Hair follicle dermal papilla cell (primary cell): ENCODE data around the gene MRPS15. TPM values are rescaled to one million over a fixed set of nuclear protein-coding genes. Genes with fewer than 3 reads are reported as not detected.

Experiments used
- small RNA-seq: library from RNA; depleted of rRNA; stranded (forward); fragments of <200 nt; gene quantifications from one replicate; pipeline ENCODE3, GENCODE V24; 2012
- total RNA-seq: library from RNA; depleted of rRNA; stranded (reverse); fragments of >200 nt; gene quantifications from 2 replicates; pipeline ENCODE4 v1.2.3, GENCODE V29; 2012

Gene MRPS15
- total RNA-seq: 44.2 and 47.9 TPM in 2 replicates

DNA sequence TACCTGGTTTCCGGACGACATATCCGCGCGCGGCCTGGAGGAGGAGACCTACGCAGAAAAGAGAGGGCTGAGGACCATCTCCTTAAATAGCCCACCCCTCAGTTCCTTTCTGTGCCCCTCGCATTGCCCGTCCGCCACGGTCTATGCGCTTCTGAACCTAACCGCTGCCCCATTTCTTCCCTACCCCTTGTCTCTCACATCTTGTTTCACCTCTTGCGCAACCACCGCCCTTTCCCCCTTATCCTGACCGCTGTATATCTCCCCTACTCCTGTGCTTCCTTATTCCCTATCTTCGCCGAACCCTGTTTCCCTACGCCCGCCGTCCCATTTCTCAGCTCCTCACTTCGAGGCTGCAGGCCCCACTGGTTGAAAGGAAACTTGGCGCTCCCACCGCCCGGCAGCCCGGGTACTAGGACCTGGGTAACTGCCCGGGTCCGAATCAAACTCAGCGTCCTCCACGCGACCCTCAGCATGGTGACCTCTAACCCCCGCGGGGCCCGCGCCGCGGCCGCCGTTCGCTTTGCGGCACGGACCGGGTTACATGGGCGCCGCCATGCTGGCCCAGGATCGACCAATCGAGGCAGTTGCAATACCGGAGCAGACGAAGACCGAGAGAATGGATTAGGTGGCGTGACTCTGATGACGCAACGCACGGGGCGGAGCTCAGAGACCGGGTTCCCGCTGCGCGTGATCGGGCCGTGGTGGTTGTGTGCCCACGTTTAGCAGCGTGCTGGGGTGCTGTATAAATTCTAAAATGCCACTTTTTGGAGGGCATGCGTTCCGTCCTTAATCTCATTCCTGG, at the start of gene MRPS15:
MRPS15 (minus strand) TSS at position 582 of the 802 bp plus-strand sequence; CDS start at position 473, 109 bp downstream.

GRCh38 chr1:36482724-36483388, 18.7 kb upstream of the MRPS15 start, which contains the start of gene CSF3R:
Gene CSF3R (minus strand): TSS chr1:36482913. CDS start chr1:36479496, 3,417 bp downstream.

GRCh38 chr1:36450270-36450918, 13.8 kb downstream of the MRPS15 start, which contains the start of gene OSCP1:
Gene OSCP1 (minus strand): TSS chr1:36450451. CDS start chr1:36450369, 82 bp downstream.

Small RNAs within 50 kb of the gene (small RNA-seq; reads per million reads assigned to genes)
- 7.3 reads per million, percentile 86 among the genes with 10 or more reads in this experiment for gene SNORA63C

Other genes starting within 250 kb of the MRPS15 start
- gene THRAP3, start 239.9 kb downstream of the MRPS15 start, total RNA-seq: 119 and 123 TPM in 2 replicates
- gene SH3D21, start 158.0 kb downstream of the MRPS15 start, total RNA-seq: 5.7 and 7.2 TPM in 2 replicates
- 189 and 272 TPM in 2 replicates for gene EVA1B, start 140.7 kb downstream of the MRPS15 start, total RNA-seq
- 20.4 and 22.9 TPM in 2 replicates for gene STK40, start 78.5 kb downstream of the MRPS15 start, total RNA-seq
- 8.8 and 9.0 TPM in 2 replicates for gene LSM10, start 66.5 kb downstream of the MRPS15 start, total RNA-seq
- gene OSCP1, start 13.9 kb downstream of the MRPS15 start, total RNA-seq: 10.3 and 10.5 TPM in 2 replicates
- gene CSF3R, start 18.5 kb upstream of the MRPS15 start, total RNA-seq: 0.97 TPM in 1 of 2 replicates, not detected in the other